Breast epithelium (tissue), 4 donors: ENCODE data around the gene CUL2. TPM values are rescaled to one million over a fixed set of nuclear protein-coding genes. Genes with fewer than 3 reads are reported as not detected.
A peak's percentile ranks its signal among the peaks of the same experiment; 100 is the strongest.

Experiments used
- DNase-seq, 2 donors: peaks; one replicate each; pipeline ENCODE4 v3.0.0-alpha.2; 2019; ENCODE audit warnings: low spot score in 2 of 2
- H3K27ac ChIP-seq, 2 donors: fragments of 200-600 bp; sonication (generic) in 1 of 2; one replicate each; pipeline ENCODE4 v1.5.1; 2016 to 2019; ENCODE audit warnings: mild to moderate bottlenecking in 1 of 2
- H3K27me3 ChIP-seq, 2 donors: fragments of 200-600 bp; sonication (generic) in 1 of 2; one replicate each; pipeline versions ENCODE4 v1.5.1 to v1.6.0; 2017 to 2019; ENCODE audit warnings: control low read depth in 1 of 2, mild to moderate bottlenecking in 1 of 2
- H3K36me3 ChIP-seq: fragments of 200-600 bp; one replicate; pipeline ENCODE4 v1.5.1; 2019
- H3K4me1 ChIP-seq, 2 donors: fragments of 200-600 bp; sonication (generic); one replicate each; pipeline ENCODE4 v1.5.1; 2016 to 2019; ENCODE audit warnings: control low read depth in 1 of 2
- H3K4me3 ChIP-seq, 3 donors: fragments of 200-600 bp; sonication (generic); 1 replicate in 2 of 3; 2 replicates in 1 of 3; pipeline ENCODE4 v1.5.1; 2016 to 2019; ENCODE audit warnings: mild to moderate bottlenecking in 3 of 3, moderate library complexity in 2 of 3
- H3K9me3 ChIP-seq, 2 donors: fragments of 200-600 bp; sonication (generic) in 1 of 2; one replicate each; pipeline ENCODE4 v1.5.1; 2016 to 2019; ENCODE audit warnings: control low read depth in 1 of 2
- POLR2A ChIP-seq: fragments of 450-650 bp; IDR thresholded peaks from one replicate; pipeline ENCODE4 v1.6.1; 2016; ENCODE audit warnings: antibody characterized with exemption, mild to moderate bottlenecking, moderate library complexity
- POLR2AphosphoS5 ChIP-seq, 3 donors: sonication (generic); formaldehyde crosslinking; IDR thresholded peaks; one replicate each; pipeline ENCODE4 v1.6.1; 2017; ENCODE audit warnings: antibody characterized with exemption in 3 of 3
- intact Hi-C: fragments of 100-400 bp; cut with DNase I; formaldehyde crosslinking; loops from one replicate; pipeline ENCODE4 v1.15.1; 2023; ENCODE audit warnings: low total_unique reads
- total RNA-seq, 3 donors: library from RNA; depleted of rRNA; stranded (reverse); fragments of >200 nt; gene quantifications; one replicate each; pipeline ENCODE4 v1.1.0, GENCODE V29; 2016
- TF ChIP-seq, protein P1 (sequence below), 3 donors: fragments of 450-650 bp; IDR thresholded peaks; one replicate each; pipeline ENCODE4 v1.5.1; 2016 to 2017; ENCODE audit warnings: antibody characterized with exemption in 3 of 3, mild to moderate bottlenecking in 3 of 3, moderate library complexity in 3 of 3

CUL2 gene
- total RNA-seq, 3 donors from 2014 or later = 18.9 to 22.7 (median 20.3) TPM

- intact Hi-C loops = no loop called here
- no peak for DNase-seq
- TF ChIP-seq POLR2A = no peak
- TF ChIP-seq POLR2AphosphoS5 (IDR thresholded peaks at IDR 0.05) = no peak
- TF ChIP-seq, protein P1, sequence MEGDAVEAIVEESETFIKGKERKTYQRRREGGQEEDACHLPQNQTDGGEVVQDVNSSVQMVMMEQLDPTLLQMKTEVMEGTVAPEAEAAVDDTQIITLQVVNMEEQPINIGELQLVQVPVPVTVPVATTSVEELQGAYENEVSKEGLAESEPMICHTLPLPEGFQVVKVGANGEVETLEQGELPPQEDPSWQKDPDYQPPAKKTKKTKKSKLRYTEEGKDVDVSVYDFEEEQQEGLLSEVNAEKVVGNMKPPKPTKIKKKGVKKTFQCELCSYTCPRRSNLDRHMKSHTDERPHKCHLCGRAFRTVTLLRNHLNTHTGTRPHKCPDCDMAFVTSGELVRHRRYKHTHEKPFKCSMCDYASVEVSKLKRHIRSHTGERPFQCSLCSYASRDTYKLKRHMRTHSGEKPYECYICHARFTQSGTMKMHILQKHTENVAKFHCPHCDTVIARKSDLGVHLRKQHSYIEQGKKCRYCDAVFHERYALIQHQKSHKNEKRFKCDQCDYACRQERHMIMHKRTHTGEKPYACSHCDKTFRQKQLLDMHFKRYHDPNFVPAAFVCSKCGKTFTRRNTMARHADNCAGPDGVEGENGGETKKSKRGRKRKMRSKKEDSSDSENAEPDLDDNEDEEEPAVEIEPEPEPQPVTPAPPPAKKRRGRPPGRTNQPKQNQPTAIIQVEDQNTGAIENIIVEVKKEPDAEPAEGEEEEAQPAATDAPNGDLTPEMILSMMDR (IDR thresholded peaks at IDR 0.05) = no peak
- no peak overlapping the region for H3K4me3 ChIP-seq
- no peaks in the 10 kb centered on the region for H3K4me1 ChIP-seq
- no peaks in the 10 kb centered on the region for H3K27me3 ChIP-seq
- H3K36me3 ChIP-seq = no peaks in the 10 kb centered on the region
- peaks cover 9 to 15% of the 10 kb centered on the region in 2 donors for H3K9me3 ChIP-seq
- peak overlapping the region; percentile 63 to 65 for H3K27ac ChIP-seq
Measured at GRCh38 chr10:34988397-34989067, 101.6 kb downstream of the CUL2 start.

- no peak for DNase-seq
- intact Hi-C loops = no loop called here
- H3K9me3 ChIP-seq = peaks cover 9 to 15% of the 10 kb centered on the region in 2 donors
Measured at GRCh38 chr10:34985823-34986222, 104.3 kb downstream of the CUL2 start.

GRCh38 chr10:34985146-34985545, 105.0 kb downstream of the CUL2 start:
- intact Hi-C loops = no loop called here
- TF ChIP-seq, protein P1 (IDR thresholded peaks at IDR 0.05) = no peak
- no peak for TF ChIP-seq POLR2A
- TF ChIP-seq POLR2AphosphoS5 (IDR thresholded peaks at IDR 0.05) = no peak
- no peak for DNase-seq
- no peaks in the 10 kb centered on the region for H3K4me1 ChIP-seq
- no peaks in the 10 kb centered on the region for H3K27me3 ChIP-seq
- no peak overlapping the region for H3K4me3 ChIP-seq
- H3K27ac ChIP-seq = no peak overlapping the region
- peaks cover 9 to 15% of the 10 kb centered on the region in 2 donors for H3K9me3 ChIP-seq
- no peaks in the 10 kb centered on the region for H3K36me3 ChIP-seq

More at GRCh38 chr10:34985823-34986222, 104.3 kb downstream of the CUL2 start:
- H3K36me3 ChIP-seq = no peaks in the 10 kb centered on the region
- H3K27me3 ChIP-seq = no peaks in the 10 kb centered on the region
- no peaks in the 10 kb centered on the region for H3K4me1 ChIP-seq
- H3K4me3 ChIP-seq = no peak overlapping the region
- no peak overlapping the region for H3K27ac ChIP-seq
- no peak for TF ChIP-seq POLR2A
- TF ChIP-seq, protein P1 (IDR thresholded peaks at IDR 0.05) = peak in 1 of 3 donors; percentile 28

DNA sequence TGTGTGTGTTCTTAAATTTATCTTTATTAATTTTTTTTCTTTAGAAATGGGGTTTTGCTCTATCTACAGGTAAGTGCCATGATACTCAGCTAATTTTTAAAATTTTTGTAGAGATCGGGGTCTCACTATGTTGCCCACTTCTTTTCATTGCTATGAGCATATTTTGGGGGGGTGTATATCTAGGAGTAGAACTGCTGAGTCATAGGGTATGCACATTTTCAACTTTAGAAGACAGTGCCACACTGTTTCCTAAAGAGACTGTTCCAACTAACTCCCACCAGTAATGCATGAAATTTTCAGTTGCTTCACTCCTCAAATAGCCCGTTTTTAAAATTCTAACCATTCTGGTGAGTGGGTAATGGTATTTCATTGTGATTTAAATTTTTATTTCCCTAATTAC, 108.3 kb downstream of the CUL2 start:
- DNase-seq = no peak
- H3K36me3 ChIP-seq = no peaks in the 10 kb centered on the region
- TF ChIP-seq POLR2AphosphoS5 (IDR thresholded peaks at IDR 0.05) (no peak), POLR2A (no peak)
- TF ChIP-seq, protein P1 (IDR thresholded peaks at IDR 0.05) = no peak
- no peaks in the 10 kb centered on the region for H3K27me3 ChIP-seq
- H3K4me3 ChIP-seq = no peak overlapping the region
- no peaks in the 10 kb centered on the region for H3K4me1 ChIP-seq
- H3K9me3 ChIP-seq = peaks cover 9 to 15% of the 10 kb centered on the region in 2 donors
- H3K27ac ChIP-seq = no peak overlapping the region
- intact Hi-C loops = no loop called here

- TF ChIP-seq POLR2A = no peak
- TF ChIP-seq POLR2AphosphoS5 (IDR thresholded peaks at IDR 0.05) = no peak
- TF ChIP-seq, protein P1 (IDR thresholded peaks at IDR 0.05) = no peak
- intact Hi-C loops = no loop called here
- Histone ChIP-seq H3K27ac (no peak overlapping the region), H3K4me3 (no peak overlapping the region), H3K4me1 (no peaks in the 10 kb centered on the region), H3K9me3 (peaks cover 0 to 3% of the 10 kb centered on the region in 2 donors), H3K27me3 (no peaks in the 10 kb centered on the region), H3K36me3 (no peaks in the 10 kb centered on the region)
- no peak for DNase-seq
Measured at GRCh38 chr10:34979938-34980337, 110.2 kb downstream of the CUL2 start.
